Measurements from ENCODE around the gene UNC13A. TPM values are rescaled to one million over a fixed set of nuclear protein-coding genes. Genes with fewer than 3 reads are reported as not detected.

The UNC13A gene
- total RNA-seq, 1 donor from 2014 or later = 0.41 TPM

GRCh38 chr19:17579661-17580244 lies 108.4 kb downstream of the UNC13A start:
- Histone ChIP-seq H3K9me3 (no peaks in the 10 kb centered on the region), H3K27me3 (no peaks in the 10 kb centered on the region), H3K4me3 (no peak overlapping the region), H3K27ac (no peak overlapping the region), H3K4me1 (no peaks in the 10 kb centered on the region), H3K36me3 (peaks cover 58% of the 10 kb centered on the region)
- ATAC-seq (peak; percentile 73), DNase-seq (peak; percentile 81)
- intact Hi-C loops (cut with DNase I) = no loop called here
- no peak for TF ChIP-seq CTCF (IDR thresholded peaks at IDR 0.05)

- DNase-seq (no peak), ATAC-seq (no peak)
- Histone ChIP-seq H3K9me3 (no peaks in the 10 kb centered on the region), H3K4me3 (no peak overlapping the region), H3K27me3 (no peaks in the 10 kb centered on the region), H3K27ac (no peak overlapping the region), H3K4me1 (peaks cover 6% of the 10 kb centered on the region), H3K36me3 (peaks cover 63% of the 10 kb centered on the region)
- intact Hi-C loops (cut with DNase I) = no loop called here
- TF ChIP-seq CTCF (IDR thresholded peaks at IDR 0.05) = no peak
These were observed 110.6 kb downstream of the UNC13A start for GRCh38 chr19:17577457-17578097.

- no peaks in the 10 kb centered on the region for H3K9me3 ChIP-seq
- H3K4me1 ChIP-seq = peaks cover 6% of the 10 kb centered on the region
- no peak overlapping the region for H3K27ac ChIP-seq
- TF ChIP-seq CTCF (IDR thresholded peaks at IDR 0.05) = no peak
- no peak overlapping the region for H3K4me3 ChIP-seq
- DNase-seq (peak; percentile 85), ATAC-seq (peak; percentile 82)
- H3K27me3 ChIP-seq = no peaks in the 10 kb centered on the region
- intact Hi-C loops (cut with DNase I) = no loop called here
- H3K36me3 ChIP-seq = peaks cover 64% of the 10 kb centered on the region
These were observed 111.2 kb downstream of the UNC13A start for GRCh38 chr19:17576758-17577456.

GRCh38 chr19:17575871-17576757 lies 112.0 kb downstream of the UNC13A start:
- intact Hi-C loops (cut with DNase I) = no loop called here

More at GRCh38 chr19:17575871-17576757, 112.0 kb downstream of the UNC13A start:
- H3K36me3 ChIP-seq = peaks cover 64% of the 10 kb centered on the region
- no peaks in the 10 kb centered on the region for H3K9me3 ChIP-seq
- H3K4me3 ChIP-seq = no peak overlapping the region
- ATAC-seq (no peak), DNase-seq (no peak)
- TF ChIP-seq CTCF (IDR thresholded peaks at IDR 0.05) = no peak
- no peak overlapping the region for H3K27ac ChIP-seq
- H3K4me1 ChIP-seq = peaks cover 6% of the 10 kb centered on the region
- H3K27me3 ChIP-seq = no peaks in the 10 kb centered on the region

Measured in upper lobe of right lung (tissue), 1 donor.